HL-60 (cell line): Measurements from ENCODE around the gene TPM2.

ENCODE experiments used
- DNase-seq, 2 experiments: peaks; one replicate each; pipeline ENCODE4 v3.0.0-alpha.2; 2010 to 2020; ENCODE audit warnings: low read depth in 1 of 2, low spot score in 1 of 2
- H3K27ac ChIP-seq: fragments of 250-450 bp; sonication (Bioruptor Pico); replicated peaks from 2 replicates; pipeline ENCODE4 v1.5.1; 2020; ENCODE audit warnings: mild to moderate bottlenecking, moderate library complexity
- H3K27me3 ChIP-seq: fragments of 250-450 bp; sonication (Bioruptor Pico); 2 replicates; pipeline ENCODE4 v1.5.1; 2021; ENCODE audit warnings: mild to moderate bottlenecking, moderate library complexity; ENCODE audit not compliant: insufficient read depth, poor library complexity, severe bottlenecking
- H3K4me3 ChIP-seq: replicated peaks from 2 replicates; pipeline ENCODE4 v1.5.1; 2011; ENCODE audit warnings: mild to moderate bottlenecking, control low read depth, low read length; ENCODE audit not compliant: insufficient read depth
- CTCF ChIP-seq: IDR thresholded peaks from one replicate; pipeline ENCODE4 v1.5.1; 2011; ENCODE audit warnings: low read length, control low read depth, inconsistent platforms; ENCODE audit not compliant: insufficient read depth
- GABPA ChIP-seq: IDR thresholded peaks from 2 replicates; pipeline ENCODE4 v1.6.1; 2012; ENCODE audit warnings: low read depth
- POLR2AphosphoS5 ChIP-seq: IDR thresholded peaks from 2 replicates; pipeline ENCODE4 v1.6.1; 2012; ENCODE audit warnings: low read depth
- REST ChIP-seq: IDR thresholded peaks from 2 replicates; pipeline ENCODE4 v1.6.1; 2012; ENCODE audit warnings: low read depth; ENCODE audit not compliant: insufficient replicate concordance
- SPI1 ChIP-seq: IDR thresholded peaks from 2 replicates; pipeline ENCODE4 v1.6.1; 2012; ENCODE audit warnings: low read depth, mild to moderate bottlenecking, borderline replicate concordance

Gene TPM2

GRCh38 chr9:35703906-35704672, 14.4 kb upstream of the TPM2 start:
- H3K4me3 ChIP-seq: no peak overlapping the region
- H3K27me3 ChIP-seq: no peaks in the 10 kb centered on the region
- TF ChIP-seq REST (no peak), CTCF (no peak), GABPA (no peak), POLR2AphosphoS5 (no peak), SPI1 (no peak)
- no peak overlapping the region for H3K27ac ChIP-seq
- no peak for DNase-seq

GRCh38 chr9:35702696-35703095, 13.0 kb upstream of the TPM2 start:
- Histone ChIP-seq H3K4me3 (no peak overlapping the region), H3K27me3 (no peaks in the 10 kb centered on the region), H3K27ac (no peak overlapping the region)
- no peak for TF ChIP-seq POLR2AphosphoS5
- TF ChIP-seq GABPA: no peak
- TF ChIP-seq CTCF: no peak
- TF ChIP-seq REST: no peak
- no peak for TF ChIP-seq SPI1
- no peak for DNase-seq

GRCh38 chr9:35700942-35701341, 11.2 kb upstream of the TPM2 start:
- DNase-seq: no peak
- Histone ChIP-seq H3K27me3 (no peaks in the 10 kb centered on the region), H3K27ac (no peak overlapping the region), H3K4me3 (no peak overlapping the region)
- TF ChIP-seq GABPA (no peak), REST (no peak), SPI1 (no peak), CTCF (no peak), POLR2AphosphoS5 (no peak)
